Activated CD4-positive, alpha-beta T cell treated with anti-CD3 and anti-CD28 coated beads for 1 hour (primary cell): Measurements from ENCODE around the gene ZNF776.
A peak's percentile ranks its signal among the peaks of the same experiment; 100 is the strongest.
"Not testable (repeated sequence)": the region's sequence is repeated elsewhere in the genome, so short reads cannot be mapped to it uniquely, and the experiment has no call there.

Source experiments
- DNase-seq: peaks from one replicate; pipeline ENCODE4 v3.0.0-alpha.2; 2020

Gene ZNF776

GRCh38 chr19:57746580-57747471, at the start of gene ZNF776:
Gene ZNF776, plus strand, starts transcription at chr19:57746815. Its CDS starts 244 bp downstream, at chr19:57747059.
- peak; percentile 72 for DNase-seq

GRCh38 chr19:57701625-57702024, 45.0 kb upstream of the ZNF776 start:
- no peak for DNase-seq

- DNase-seq = no peak
Measured at GRCh38 chr19:57706346-57706745, 40.3 kb upstream of the ZNF776 start.

GRCh38 chr19:57708641-57709361, 37.8 kb upstream of the ZNF776 start, which contains the start of gene ZNF154:
Gene ZNF154, minus strand, starts transcription at chr19:57709204. Its CDS starts 233 bp downstream, at chr19:57708971.
- peak; percentile 11 for DNase-seq

- DNase-seq = no peak
Measured at GRCh38 chr19:57709616-57710015, 37.0 kb upstream of the ZNF776 start.

GRCh38 chr19:57712222-57712621, 34.4 kb upstream of the ZNF776 start:
- DNase-seq = no peak

GRCh38 chr19:57719424-57719823, 27.2 kb upstream of the ZNF776 start:
- no peak for DNase-seq

- DNase-seq = no peak
Measured at GRCh38 chr19:57719901-57720519, 26.6 kb upstream of the ZNF776 start.

GRCh38 chr19:57720878-57721277, 25.7 kb upstream of the ZNF776 start:
- no peak for DNase-seq

GRCh38 chr19:57738320-57738719, 8.3 kb upstream of the ZNF776 start:
- DNase-seq = peak; percentile 15

GRCh38 chr19:57738770-57739169, 7.8 kb upstream of the ZNF776 start:
- not testable (repeated sequence) for DNase-seq

GRCh38 chr19:57747472-57747807, 825 bp downstream of the ZNF776 start:
- no peak for DNase-seq

GRCh38 chr19:57748029-57748428, 1.4 kb downstream of the ZNF776 start:
- DNase-seq = no peak

GRCh38 chr19:57754091-57754673, 7.6 kb downstream of the ZNF776 start:
- DNase-seq = no peak

- DNase-seq = no peak
Measured at GRCh38 chr19:57755031-57755430, 8.4 kb downstream of the ZNF776 start.

GRCh38 chr19:57757941-57758340, 11.3 kb downstream of the ZNF776 start:
- no peak for DNase-seq

- DNase-seq = no peak
Measured at GRCh38 chr19:57759096-57759495, 12.5 kb downstream of the ZNF776 start.

GRCh38 chr19:57769345-57770131, 22.9 kb downstream of the ZNF776 start, which contains the start of gene ZNF586:
Gene ZNF586, plus strand, starts transcription at chr19:57769676. Its CDS starts 167 bp downstream, at chr19:57769843.
- DNase-seq = peak; percentile 78

GRCh38 chr19:57771417-57771816, 24.8 kb downstream of the ZNF776 start:
- DNase-seq = no peak

- no peak for DNase-seq
Measured at GRCh38 chr19:57773488-57773887, 26.9 kb downstream of the ZNF776 start.

GRCh38 chr19:57776764-57777296, 30.2 kb downstream of the ZNF776 start:
- no peak for DNase-seq

GRCh38 chr19:57778336-57778735, 31.7 kb downstream of the ZNF776 start:
- no peak for DNase-seq
